HEK293 (cell line): ENCODE measurements around the gene MTG1.

Experiments
- TCF7L2 ChIP-seq: IDR thresholded peaks from 2 replicates; pipeline ENCODE4 v1.6.1; 2011; ENCODE audit warnings: low read depth, mild to moderate bottlenecking, inconsistent platforms, low read length, moderate library complexity, borderline replicate concordance
- ZNF112 ChIP-seq: fragments of 450-650 bp; formaldehyde crosslinking; IDR thresholded peaks from 2 replicates; pipeline ENCODE4 v1.5.0; 2017; ENCODE audit warnings: missing biosample characterization, missing genetic modification characterization
- ZNF292 ChIP-seq: fragments of 450-650 bp; formaldehyde crosslinking; IDR thresholded peaks from 2 replicates; pipeline ENCODE4 v1.5.1; 2016; ENCODE audit warnings: low read depth, missing biosample characterization, missing genetic modification characterization, borderline replicate concordance
- ZNF366 ChIP-seq: fragments of 450-650 bp; formaldehyde crosslinking; conservative IDR thresholded peaks from 2 replicates; pipeline ENCODE4 v1.5.1; 2016; ENCODE audit warnings: missing biosample characterization, missing genetic modification characterization
- ZNF548 ChIP-seq: fragments of 450-650 bp; formaldehyde crosslinking; IDR thresholded peaks from 2 replicates; pipeline ENCODE4 v1.5.1; 2016; ENCODE audit warnings: missing biosample characterization, missing genetic modification characterization
- TF ChIP-seq, protein P1 (sequence below): fragments of 450-650 bp; formaldehyde crosslinking; IDR thresholded peaks from 2 replicates; pipeline ENCODE4 v1.5.1; 2016; ENCODE audit warnings: missing biosample characterization, missing genetic modification characterization
- TF ChIP-seq, protein P2 (sequence below): fragments of 450-650 bp; formaldehyde crosslinking; IDR thresholded peaks from 2 replicates; pipeline ENCODE4 v1.5.1; 2016; ENCODE audit warnings: missing biosample characterization, missing genetic modification characterization
- TF ChIP-seq, protein P3 (sequence below): IDR thresholded peaks from 2 replicates; pipeline ENCODE4 v1.6.1; 2011; ENCODE audit warnings: mild to moderate bottlenecking, low read depth, low read length, borderline replicate concordance

DNA sequence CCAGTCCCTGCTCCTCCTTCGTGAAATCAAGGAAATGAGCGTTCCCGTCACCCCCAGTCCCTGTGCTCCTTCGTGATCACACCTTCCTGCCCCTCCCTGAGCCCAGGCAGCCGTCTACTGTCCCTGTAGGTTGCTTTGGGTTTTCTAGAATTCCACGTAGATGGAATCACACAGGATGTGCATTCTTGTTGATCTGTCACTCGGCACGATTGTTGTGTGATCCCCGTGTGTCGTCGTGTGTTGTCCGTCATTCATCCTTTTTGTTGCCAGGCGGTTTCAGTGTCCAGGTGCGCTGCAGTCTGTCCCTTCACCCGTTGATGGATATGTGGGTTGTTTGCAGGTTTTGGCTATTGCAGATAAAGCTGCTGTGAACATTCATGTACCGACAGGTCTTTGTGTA lies 9.4 kb downstream of the MTG1 start:
- TF ChIP-seq ZNF112 (tag by site-specific recombination) (no peak), ZNF548 (tag by site-specific recombination) (no peak), ZNF366 (tag by site-specific recombination) (no peak), TCF7L2 (no peak), ZNF292 (tag by site-specific recombination) (no peak)
- TF ChIP-seq, protein P1, sequence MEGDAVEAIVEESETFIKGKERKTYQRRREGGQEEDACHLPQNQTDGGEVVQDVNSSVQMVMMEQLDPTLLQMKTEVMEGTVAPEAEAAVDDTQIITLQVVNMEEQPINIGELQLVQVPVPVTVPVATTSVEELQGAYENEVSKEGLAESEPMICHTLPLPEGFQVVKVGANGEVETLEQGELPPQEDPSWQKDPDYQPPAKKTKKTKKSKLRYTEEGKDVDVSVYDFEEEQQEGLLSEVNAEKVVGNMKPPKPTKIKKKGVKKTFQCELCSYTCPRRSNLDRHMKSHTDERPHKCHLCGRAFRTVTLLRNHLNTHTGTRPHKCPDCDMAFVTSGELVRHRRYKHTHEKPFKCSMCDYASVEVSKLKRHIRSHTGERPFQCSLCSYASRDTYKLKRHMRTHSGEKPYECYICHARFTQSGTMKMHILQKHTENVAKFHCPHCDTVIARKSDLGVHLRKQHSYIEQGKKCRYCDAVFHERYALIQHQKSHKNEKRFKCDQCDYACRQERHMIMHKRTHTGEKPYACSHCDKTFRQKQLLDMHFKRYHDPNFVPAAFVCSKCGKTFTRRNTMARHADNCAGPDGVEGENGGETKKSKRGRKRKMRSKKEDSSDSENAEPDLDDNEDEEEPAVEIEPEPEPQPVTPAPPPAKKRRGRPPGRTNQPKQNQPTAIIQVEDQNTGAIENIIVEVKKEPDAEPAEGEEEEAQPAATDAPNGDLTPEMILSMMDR (tag by site-specific recombination) = no peak
- TF ChIP-seq, protein P2, sequence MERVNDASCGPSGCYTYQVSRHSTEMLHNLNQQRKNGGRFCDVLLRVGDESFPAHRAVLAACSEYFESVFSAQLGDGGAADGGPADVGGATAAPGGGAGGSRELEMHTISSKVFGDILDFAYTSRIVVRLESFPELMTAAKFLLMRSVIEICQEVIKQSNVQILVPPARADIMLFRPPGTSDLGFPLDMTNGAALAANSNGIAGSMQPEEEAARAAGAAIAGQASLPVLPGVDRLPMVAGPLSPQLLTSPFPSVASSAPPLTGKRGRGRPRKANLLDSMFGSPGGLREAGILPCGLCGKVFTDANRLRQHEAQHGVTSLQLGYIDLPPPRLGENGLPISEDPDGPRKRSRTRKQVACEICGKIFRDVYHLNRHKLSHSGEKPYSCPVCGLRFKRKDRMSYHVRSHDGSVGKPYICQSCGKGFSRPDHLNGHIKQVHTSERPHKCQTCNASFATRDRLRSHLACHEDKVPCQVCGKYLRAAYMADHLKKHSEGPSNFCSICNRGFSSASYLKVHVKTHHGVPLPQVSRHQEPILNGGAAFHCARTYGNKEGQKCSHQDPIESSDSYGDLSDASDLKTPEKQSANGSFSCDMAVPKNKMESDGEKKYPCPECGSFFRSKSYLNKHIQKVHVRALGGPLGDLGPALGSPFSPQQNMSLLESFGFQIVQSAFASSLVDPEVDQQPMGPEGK (tag by site-specific recombination) = no peak
- TF ChIP-seq, protein P3, sequence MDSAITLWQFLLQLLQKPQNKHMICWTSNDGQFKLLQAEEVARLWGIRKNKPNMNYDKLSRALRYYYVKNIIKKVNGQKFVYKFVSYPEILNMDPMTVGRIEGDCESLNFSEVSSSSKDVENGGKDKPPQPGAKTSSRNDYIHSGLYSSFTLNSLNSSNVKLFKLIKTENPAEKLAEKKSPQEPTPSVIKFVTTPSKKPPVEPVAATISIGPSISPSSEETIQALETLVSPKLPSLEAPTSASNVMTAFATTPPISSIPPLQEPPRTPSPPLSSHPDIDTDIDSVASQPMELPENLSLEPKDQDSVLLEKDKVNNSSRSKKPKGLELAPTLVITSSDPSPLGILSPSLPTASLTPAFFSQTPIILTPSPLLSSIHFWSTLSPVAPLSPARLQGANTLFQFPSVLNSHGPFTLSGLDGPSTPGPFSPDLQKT = no peak
